A549 treated with GW870086 at 1 μM for 4 hours (cell line): ENCODE data around the gene PTPRN. TPM values are rescaled to one million over a fixed set of nuclear protein-coding genes. Genes with fewer than 3 reads are reported as not detected.

ENCODE experiments used
- total RNA-seq: library from RNA; stranded (reverse); fragments of 200-300 nt; extraction: Qiagen RNA extraction; gene quantifications from 5 replicates; pipeline ENCODE4 v1.2.3, GENCODE V29; 2022; ENCODE audit warnings: low read depth

PTPRN gene
- 0.95 to 1.9 TPM (median 1.5 TPM) in 5 replicates for total RNA-seq

GRCh38 chr2:219309278-219309677 is at the start of gene PTPRN:
TSS of gene PTPRN (minus strand) at chr2:219309401. CDS start at chr2:219309332, 69 bp downstream.

GRCh38 chr2:219332542-219332941 is 23.3 kb upstream of the PTPRN start, which contains the start of gene RESP18:
TSS of gene RESP18 (minus strand) at chr2:219332744.

GRCh38 chr2:219279151-219279915 is 29.9 kb downstream of the PTPRN start, which contains the start of gene DNAJB2:
TSS of gene DNAJB2 (plus strand) at chr2:219279366. CDS start at chr2:219279834, 468 bp downstream.

GRCh38 chr2:219253753-219254589 is 55.2 kb downstream of the PTPRN start, which contains the start of gene TUBA4A:
TSS of gene TUBA4A (minus strand) at chr2:219253918. CDS start at chr2:219253858, 60 bp downstream.

GRCh38 chr2:219252900-219253752 is 56.1 kb downstream of the PTPRN start, which contains the start of gene TUBA4B:
TSS of gene TUBA4B (plus strand) at chr2:219253243. CDS start at chr2:219253408, 165 bp downstream.

GRCh38 chr2:219245148-219245898 is 63.9 kb downstream of the PTPRN start, which contains the start of the genes GLB1L and STK16:
TSS of gene GLB1L (minus strand) at chr2:219245444. CDS start at chr2:219243573, 1,871 bp downstream.
TSS of gene STK16 (plus strand) at chr2:219245479. CDS start at chr2:219246000, 521 bp downstream.

Other genes starting within 250 kb of the PTPRN start
- 0.13 to 0.45 TPM (median 0.31 TPM) in 5 replicates for gene IHH, start 248.5 kb downstream of the PTPRN start, total RNA-seq
- 14.9 to 20.3 TPM (median 16.4 TPM) in 5 replicates for gene NHEJ1, start 148.6 kb downstream of the PTPRN start, total RNA-seq
- 0.39 to 1.6 TPM (median 0.51 TPM) in 5 replicates for gene SLC23A3, start 139.4 kb downstream of the PTPRN start, total RNA-seq
- 37.6 to 45.1 TPM (median 44.4 TPM) in 5 replicates for gene CNPPD1, start 132.5 kb downstream of the PTPRN start, total RNA-seq
- 55.8 to 83.6 TPM (median 80.0 TPM) in 5 replicates for gene RETREG2, start 131.1 kb downstream of the PTPRN start, total RNA-seq
- 16.4 to 22.1 TPM (median 21.8 TPM) in 5 replicates for gene ZFAND2B, start 102.6 kb downstream of the PTPRN start, total RNA-seq
- gene ABCB6, start 90.4 kb downstream of the PTPRN start, total RNA-seq: 19.6 to 34.4 TPM (median 31.2 TPM) in 5 replicates
- gene ATG9A, start 79.8 kb downstream of the PTPRN start, total RNA-seq: 38.5 to 47.2 TPM (median 43.3 TPM) in 5 replicates
- 12.4 to 16.6 TPM (median 16.2 TPM) in 5 replicates for gene ANKZF1, start 79.6 kb downstream of the PTPRN start, total RNA-seq
- 5.0 to 6.7 TPM (median 6.3 TPM) in 5 replicates for gene GLB1L, start 64.0 kb downstream of the PTPRN start, total RNA-seq
- 26.4 to 32.1 TPM (median 29.5 TPM) in 5 replicates for gene STK16, start 63.9 kb downstream of the PTPRN start, total RNA-seq
- gene TUBA4B, start 56.2 kb downstream of the PTPRN start, total RNA-seq: 0.13 to 0.34 TPM (median 0.19 TPM) in 3 of 5 replicates, not detected in the others
- gene TUBA4A, start 55.5 kb downstream of the PTPRN start, total RNA-seq: 273 to 385 TPM (median 299 TPM) in 5 replicates
- gene DNAJB2, start 30.0 kb downstream of the PTPRN start, total RNA-seq: 30.0 to 40.2 TPM (median 38.3 TPM) in 5 replicates
- not detected in 5 replicates for gene RESP18, start 23.3 kb upstream of the PTPRN start, total RNA-seq
- 54.9 to 67.6 TPM (median 60.7 TPM) in 5 replicates for gene DNPEP, start 78.5 kb upstream of the PTPRN start, total RNA-seq
- 0.27 to 0.84 TPM (median 0.43 TPM) in 5 replicates for gene DES, start 109.0 kb upstream of the PTPRN start, total RNA-seq
- 5.4 to 12.9 TPM (median 8.1 TPM) in 5 replicates for gene SPEG, start 125.4 kb upstream of the PTPRN start, total RNA-seq
- gene GMPPA, start 189.5 kb upstream of the PTPRN start, total RNA-seq: 32.5 to 37.9 TPM (median 36.2 TPM) in 5 replicates
- gene ASIC4, start 205.1 kb upstream of the PTPRN start, total RNA-seq: 0.11 to 0.15 TPM (median 0.14 TPM) in 3 of 5 replicates, not detected in the others
- gene CHPF, start 234.4 kb upstream of the PTPRN start, total RNA-seq: 19.1 to 31.8 TPM (median 29.2 TPM) in 5 replicates
- gene TMEM198, start 234.6 kb upstream of the PTPRN start, total RNA-seq: 0.55 to 1.5 TPM (median 0.94 TPM) in 5 replicates